ENCODE results near the gene RASAL2. TPM values are rescaled to one million over a fixed set of nuclear protein-coding genes. Genes with fewer than 3 reads are reported as not detected.

Gene RASAL2
- total and polyA plus RNA-seq, 2 of the 13 experiments (the other 11 are each of a cell fraction or from before 2014, with no cell fraction given) = 5.4 to 5.9 TPM

GRCh38 chr1:178230881-178231409 is 137.0 kb downstream of the RASAL2 start:
- Histone ChIP-seq H3K27ac (ENCODE audit: extremely low read length, insufficient read depth, low read length) (no peak overlapping the region), H3K4me3 (replicated peaks in 1 of 3; ENCODE audit: insufficient read depth in 1 of 3, low read depth in 2 of 3, low read length in 3 of 3) (no peak overlapping the region), H3K4me2 (ENCODE audit: low read depth, low read length) (no peak overlapping the region), H2AFZ (ENCODE audit: low read length) (no peak overlapping the region), H3K36me3 (replicated peaks in 1 of 2; ENCODE audit: control insufficient read depth in 1 of 2, insufficient read depth in 2 of 2, low read length in 2 of 2) (no peaks in the 10 kb centered on the region), H3K27me3 (ENCODE audit: control insufficient read depth in 1 of 2, insufficient read depth in 2 of 2, low read length in 2 of 2) (no peaks in the 10 kb centered on the region), H3K9me3 (ENCODE audit: low read length) (no peaks in the 10 kb centered on the region), H3K79me2 (ENCODE audit: insufficient read depth, low read length) (no peaks in the 10 kb centered on the region), H3K9ac (ENCODE audit: insufficient read depth, low read depth, low read length) (no peak overlapping the region), H4K20me1 (ENCODE audit: insufficient read depth, low read length) (no peaks in the 10 kb centered on the region), H3K4me1 (ENCODE audit: insufficient read depth, low read length) (no peaks in the 10 kb centered on the region)
- DNase-seq (ENCODE audit: low spot score) (no peak), ATAC-seq (no peak), FAIRE-seq (no peak)
- CTCF ChIA-PET (ENCODE audit: low intra/inter-chr PET ratio, low total read pairs) = no interaction called here
- in situ Hi-C loops (cut with HindIII; ENCODE audit: extremely low pct_ligation_motif_present, low pct_unique_long_range_greater_than_20kb) (no loop called here), intact Hi-C loops (cut with micrococcal nuclease; ENCODE audit: unreplicated experiment) (no loop called here)
- 98% methylated on average over 5 of the region's 5 CpGs for WGBS (ENCODE audit: low lambda C conversion rate)
- POLR2A ChIA-PET = no interaction called here
- no peak for TF ChIP-seq ZNF710 (CRISPR knock-in tag; IDR thresholded peaks at IDR 0.05; ENCODE audit: borderline replicate concordance)
- TF ChIP-seq CHD4 (IDR thresholded peaks at IDR 0.05; ENCODE audit: borderline replicate concordance, low read length) = no peak
- no peak for TF ChIP-seq PRDM10 (CRISPR knock-in tag; IDR thresholded peaks at IDR 0.05; ENCODE audit: low read depth)
- no peak for TF ChIP-seq BCLAF1 (IDR thresholded peaks at IDR 0.05)
- no peak for TF ChIP-seq RELA (CRISPR knock-in tag; IDR thresholded peaks at IDR 0.05)
- TF ChIP-seq ZNF75D (CRISPR knock-in tag; IDR thresholded peaks at IDR 0.05; ENCODE audit: borderline replicate concordance) = no peak
- TF ChIP-seq ZBTB39 (CRISPR knock-in tag; IDR thresholded peaks at IDR 0.05) = no peak
- no peak for TF ChIP-seq KAT2B (IDR thresholded peaks at IDR 0.05; ENCODE audit: borderline replicate concordance, low read depth, low read length)
- no peak for TF ChIP-seq NAIF1 (CRISPR knock-in tag; IDR thresholded peaks at IDR 0.05; ENCODE audit: borderline replicate concordance)
- TF ChIP-seq ZNF30 (CRISPR knock-in tag; IDR thresholded peaks at IDR 0.05) = no peak
- TF ChIP-seq ZIK1 (CRISPR knock-in tag; IDR thresholded peaks at IDR 0.05; ENCODE audit: borderline replicate concordance, low read depth) = no peak
- BruUV-seq (replicated peaks) = no TSS peak

Measured in HepG2 (cell line).